ENCODE data around the gene TEF. TPM values are rescaled to one million over a fixed set of nuclear protein-coding genes. Genes with fewer than 3 reads are reported as not detected.
A peak's percentile ranks its signal among the peaks of the same experiment; 100 is the strongest.
"Not testable (repeated sequence)": the region's sequence is repeated elsewhere in the genome, so short reads cannot be mapped to it uniquely, and the experiment has no call there.

Gene TEF
- total RNA-seq, 4 donors from 2014 or later: 19.5 to 47.8 (median 36.6) TPM

DNA sequence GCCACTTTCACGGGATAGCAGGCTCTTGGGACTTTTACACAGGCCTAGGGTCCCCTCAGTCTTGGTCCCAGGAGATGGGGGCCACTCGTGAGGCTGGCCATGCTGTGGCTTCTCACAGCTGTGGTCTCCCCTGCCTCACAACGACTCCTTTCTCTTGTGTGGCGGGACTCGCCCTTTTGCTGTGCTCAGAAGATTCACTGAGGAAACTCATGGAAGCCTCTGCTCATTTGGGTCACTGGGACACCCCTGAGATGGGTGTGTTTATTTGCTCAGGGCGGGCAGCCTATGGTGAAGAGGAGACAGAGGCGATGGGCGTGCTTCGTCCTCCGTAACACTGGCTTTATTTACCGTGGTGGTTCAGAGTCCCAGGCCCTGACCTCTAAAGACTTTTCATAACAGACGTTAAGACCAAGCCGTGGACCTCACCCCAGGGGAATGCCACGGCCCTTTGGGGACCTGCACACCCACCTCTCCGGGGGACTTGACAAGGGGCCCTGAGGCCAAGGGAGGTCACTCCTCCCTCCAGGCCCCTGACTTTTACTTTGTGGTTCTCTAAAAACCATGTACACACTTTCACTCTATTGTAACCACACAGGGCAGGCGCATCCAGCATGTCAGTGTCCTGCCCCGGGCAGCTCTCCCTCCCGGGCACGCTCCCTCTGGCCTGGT, 15.5 kb downstream of the TEF start:
- Histone ChIP-seq H3K27ac (replicated peaks in 1 of 4) (peak overlapping the region in 1 of 4 donors; percentile 3), H3K4me3 (no peak overlapping the region), H3K27me3 (no peaks in the 10 kb centered on the region), H3K4me1 (peaks cover 18 to 49% (median 40%) of the 10 kb centered on the region in 4 donors), H3K36me3 (peaks cover 37 to 72% (median 68%) of the 10 kb centered on the region in 4 donors), H3K9me3 (no peaks in the 10 kb centered on the region)
- intact Hi-C loops (cut with DNase I): no loop called here
- no peak for TF ChIP-seq POLR2AphosphoS5 (IDR thresholded peaks at IDR 0.05)
- TF ChIP-seq POLR2A (IDR thresholded peaks at IDR 0.05; ENCODE audit: low read depth): no peak
- TF ChIP-seq, protein P1, sequence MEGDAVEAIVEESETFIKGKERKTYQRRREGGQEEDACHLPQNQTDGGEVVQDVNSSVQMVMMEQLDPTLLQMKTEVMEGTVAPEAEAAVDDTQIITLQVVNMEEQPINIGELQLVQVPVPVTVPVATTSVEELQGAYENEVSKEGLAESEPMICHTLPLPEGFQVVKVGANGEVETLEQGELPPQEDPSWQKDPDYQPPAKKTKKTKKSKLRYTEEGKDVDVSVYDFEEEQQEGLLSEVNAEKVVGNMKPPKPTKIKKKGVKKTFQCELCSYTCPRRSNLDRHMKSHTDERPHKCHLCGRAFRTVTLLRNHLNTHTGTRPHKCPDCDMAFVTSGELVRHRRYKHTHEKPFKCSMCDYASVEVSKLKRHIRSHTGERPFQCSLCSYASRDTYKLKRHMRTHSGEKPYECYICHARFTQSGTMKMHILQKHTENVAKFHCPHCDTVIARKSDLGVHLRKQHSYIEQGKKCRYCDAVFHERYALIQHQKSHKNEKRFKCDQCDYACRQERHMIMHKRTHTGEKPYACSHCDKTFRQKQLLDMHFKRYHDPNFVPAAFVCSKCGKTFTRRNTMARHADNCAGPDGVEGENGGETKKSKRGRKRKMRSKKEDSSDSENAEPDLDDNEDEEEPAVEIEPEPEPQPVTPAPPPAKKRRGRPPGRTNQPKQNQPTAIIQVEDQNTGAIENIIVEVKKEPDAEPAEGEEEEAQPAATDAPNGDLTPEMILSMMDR (IDR thresholded peaks at IDR 0.05): no peak
- no peak for TF ChIP-seq EP300 (IDR thresholded peaks at IDR 0.05)
- no peak for DNase-seq (ENCODE audit: extremely low spot score)
- WGBS: 84% methylated on average over 19 of the region's 19 CpGs

GRCh38 chr22:41398921-41399320, 17.2 kb downstream of the TEF start:
- peaks cover 37 to 62% (median 59%) of the 10 kb centered on the region in 4 donors for H3K36me3 ChIP-seq

DNA sequence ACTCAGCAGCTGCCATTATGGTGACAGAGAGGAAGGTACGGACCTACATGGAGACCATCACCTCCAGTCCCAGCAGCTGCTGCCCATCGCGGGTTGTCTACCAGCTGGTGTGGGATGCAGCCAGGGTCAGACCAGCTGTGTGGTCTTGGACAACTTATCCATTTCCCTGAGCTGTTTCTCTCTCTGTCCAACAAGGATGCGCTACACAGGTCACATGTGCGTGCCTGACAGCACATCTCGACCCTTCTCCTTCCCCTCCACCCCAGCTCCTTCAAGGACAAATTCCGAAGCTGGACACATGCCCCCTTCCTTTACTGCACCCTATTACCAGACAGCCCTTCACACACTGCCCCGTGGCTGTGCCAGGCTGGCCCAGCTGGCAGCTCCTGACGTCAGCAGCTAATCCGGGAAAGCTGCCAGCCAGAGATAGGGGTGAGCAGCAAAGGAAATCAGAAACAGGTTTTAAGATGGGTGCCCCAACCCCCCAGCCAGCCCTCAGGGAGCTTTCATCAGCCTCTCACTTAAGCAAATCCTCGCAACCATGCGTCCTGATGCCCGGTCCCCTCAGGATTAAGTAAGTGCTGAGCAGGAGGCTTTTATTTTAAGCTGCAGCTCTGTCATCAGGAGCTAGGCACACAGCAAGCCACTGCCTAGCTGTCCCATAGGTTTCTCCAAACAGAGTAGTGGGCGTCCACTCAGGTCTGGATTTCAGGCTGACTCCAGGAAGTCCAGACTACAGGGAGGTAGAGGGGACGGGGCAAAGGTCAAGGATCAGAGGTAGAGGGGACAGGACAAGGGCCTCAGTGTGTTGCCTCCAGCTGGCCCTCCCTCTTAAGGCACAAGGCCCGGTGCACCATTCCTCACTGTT, 20.3 kb downstream of the TEF start:
- WGBS: 23% methylated on average over 16 of the region's 16 CpGs
- DNase-seq (ENCODE audit: extremely low spot score): no peak
- H3K27me3 ChIP-seq: no peaks in the 10 kb centered on the region
- peaks cover 11 to 31% (median 28%) of the 10 kb centered on the region in 4 donors for H3K36me3 ChIP-seq
- no peak for TF ChIP-seq EP300 (IDR thresholded peaks at IDR 0.05)
- peak; percentile 52 to 60 for TF ChIP-seq POLR2AphosphoS5 (IDR thresholded peaks at IDR 0.05)
- intact Hi-C loops (cut with DNase I): loop anchor here (2.0 kb wide), 1 partner anchor 117 kb away; no protein-coding TSS in a partner anchor
- H3K4me3 ChIP-seq: no peak overlapping the region
- H3K9me3 ChIP-seq: no peaks in the 10 kb centered on the region
- H3K27ac ChIP-seq (replicated peaks in 1 of 4): peak overlapping the region; percentile 44 to 70 (median 62)
- peaks cover 26 to 40% (median 31%) of the 10 kb centered on the region in 4 donors for H3K4me1 ChIP-seq

More at GRCh38 chr22:41398921-41399320, 17.2 kb downstream of the TEF start:
- Histone ChIP-seq H3K27me3 (no peaks in the 10 kb centered on the region), H3K4me3 (no peak overlapping the region), H3K9me3 (no peaks in the 10 kb centered on the region), H3K4me1 (peaks cover 29 to 51% (median 39%) of the 10 kb centered on the region in 4 donors), H3K27ac (replicated peaks in 1 of 4) (no peak overlapping the region)
- no peak for DNase-seq (ENCODE audit: extremely low spot score)
- intact Hi-C loops (cut with DNase I): no loop called here
- WGBS: 93% methylated on average over 8 of the region's 8 CpGs
- no peak for TF ChIP-seq POLR2AphosphoS5 (IDR thresholded peaks at IDR 0.05)
- TF ChIP-seq POLR2A (IDR thresholded peaks at IDR 0.05; ENCODE audit: low read depth): no peak
- no peak for TF ChIP-seq EP300 (IDR thresholded peaks at IDR 0.05)
- TF ChIP-seq, protein P1 (IDR thresholded peaks at IDR 0.05): no peak

GRCh38 chr22:41402851-41403250, 21.1 kb downstream of the TEF start:
- H3K27me3 ChIP-seq; H3K9me3 ChIP-seq; DNase-seq (ENCODE audit: extremely low spot score); H3K4me3 ChIP-seq: not testable (repeated sequence)
- peaks cover 2 to 22% (median 19%) of the 10 kb centered on the region in 4 donors for H3K36me3 ChIP-seq
- H3K4me1 ChIP-seq: peaks cover 26 to 40% (median 30%) of the 10 kb centered on the region in 4 donors
- WGBS: 93% methylated on average over 14 of the region's 14 CpGs
- intact Hi-C loops (cut with DNase I): loop anchor here (2.0 kb wide), 1 partner anchor 116 kb away; no protein-coding TSS in a partner anchor
- H3K27ac ChIP-seq (replicated peaks in 1 of 4): peak overlapping the region in 3 of 4 donors; percentile 5 to 65 (median 53)

DNA sequence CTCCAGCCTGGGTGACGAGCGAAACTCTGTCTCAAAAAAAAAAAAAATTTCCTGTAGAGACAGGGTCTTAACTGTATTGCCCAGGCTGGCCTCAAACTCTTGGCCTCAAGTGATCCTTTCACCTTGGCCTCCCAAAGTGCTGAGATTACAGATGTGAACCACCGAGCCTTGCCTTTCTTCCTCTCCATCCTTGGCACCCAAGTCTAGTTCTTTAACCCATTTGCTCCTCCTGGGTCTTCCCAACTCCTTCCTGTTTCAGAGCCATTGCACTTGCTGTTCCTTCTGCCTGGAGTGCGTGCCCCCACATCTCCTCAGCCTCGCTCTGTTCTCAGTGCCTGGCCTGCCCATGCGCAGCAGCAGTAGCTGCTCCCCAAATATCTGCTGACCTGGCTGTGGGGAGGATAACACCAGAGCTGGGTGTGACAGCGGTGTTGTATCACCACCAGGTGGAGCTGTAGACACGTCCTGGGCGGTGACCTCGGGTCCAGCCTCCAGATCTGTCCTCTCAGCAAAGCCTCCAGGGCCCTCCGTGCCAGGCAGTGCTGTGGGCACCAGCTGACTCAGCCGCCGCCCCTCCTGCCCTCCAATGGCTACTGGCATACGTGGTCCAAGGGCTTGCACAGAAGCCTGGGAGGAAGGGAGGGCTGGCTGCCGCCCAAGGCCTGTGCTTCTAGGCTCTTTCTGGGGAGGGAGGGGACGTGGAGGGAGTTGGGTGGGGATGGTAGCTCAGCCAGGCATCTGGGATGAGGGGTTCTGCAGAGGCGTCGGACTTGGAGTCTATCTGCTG, 22.0 kb downstream of the TEF start:
- peaks cover 26 to 43% (median 34%) of the 10 kb centered on the region in 4 donors for H3K4me1 ChIP-seq
- H3K9me3 ChIP-seq: no peaks in the 10 kb centered on the region
- 20% methylated on average over 10 of the region's 18 CpGs for WGBS
- intact Hi-C loops (cut with DNase I): loop anchor here (2.0 kb wide), 1 partner anchor 115 kb away; no protein-coding TSS in a partner anchor
- peak; percentile 95 for DNase-seq (ENCODE audit: extremely low spot score)
- H3K36me3 ChIP-seq: peaks cover 0 to 14% (median 11%) of the 10 kb centered on the region in 4 donors
- H3K4me3 ChIP-seq: no peak overlapping the region
- TF ChIP-seq EP300 (IDR thresholded peaks at IDR 0.05) (no peak), POLR2AphosphoS5 (IDR thresholded peaks at IDR 0.05) (peak; percentile 90 to 92)
- TF ChIP-seq, protein P1 (IDR thresholded peaks at IDR 0.05): peak; percentile 98 to 99 (median 98)
- H3K27ac ChIP-seq (replicated peaks in 1 of 4): peak overlapping the region; percentile 53 to 68 (median 64)
- no peaks in the 10 kb centered on the region for H3K27me3 ChIP-seq

Measured in esophagus muscularis mucosa (tissue), 4 donors.